Fibroblast of mammary gland (primary cell): ENCODE measurements around the gene UGT2B17.

ENCODE experiments used
- DNase-seq: peaks from one replicate; pipeline ENCODE4 v3.0.0-alpha.2; 2010; ENCODE audit warnings: low read depth
- H3K4me3 ChIP-seq: 2 replicates; pipeline ENCODE4 v1.5.1; 2011; ENCODE audit warnings: low read depth, mild to moderate bottlenecking, low read length, moderate library complexity; ENCODE audit not compliant: control insufficient read depth
- TF ChIP-seq, protein P1 (sequence below): conservative IDR thresholded peaks from 2 replicates; pipeline ENCODE4 v1.5.1; 2011; ENCODE audit warnings: low read depth, low read length, inconsistent platforms; ENCODE audit not compliant: control insufficient read depth, insufficient read depth

Gene UGT2B17

DNA sequence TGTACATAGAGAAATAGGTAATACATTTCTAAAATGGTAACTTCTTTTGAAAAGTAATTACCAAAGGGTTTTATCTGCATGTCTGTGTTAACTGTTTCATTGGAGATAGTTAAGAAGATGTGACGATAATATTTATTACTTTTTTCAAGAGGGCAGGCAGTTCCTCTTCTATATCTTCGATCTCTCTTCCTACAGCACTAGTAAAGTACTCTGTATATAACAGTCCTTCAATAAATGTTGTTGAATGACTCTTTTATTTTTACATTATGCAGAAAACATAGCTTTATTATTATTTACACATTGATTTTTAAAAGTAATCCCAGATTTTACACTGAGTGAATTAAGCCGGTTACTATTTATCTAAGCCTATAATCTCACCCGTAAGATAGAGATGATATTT, 77.1 kb downstream of the UGT2B17 start:
- TF ChIP-seq, protein P1, sequence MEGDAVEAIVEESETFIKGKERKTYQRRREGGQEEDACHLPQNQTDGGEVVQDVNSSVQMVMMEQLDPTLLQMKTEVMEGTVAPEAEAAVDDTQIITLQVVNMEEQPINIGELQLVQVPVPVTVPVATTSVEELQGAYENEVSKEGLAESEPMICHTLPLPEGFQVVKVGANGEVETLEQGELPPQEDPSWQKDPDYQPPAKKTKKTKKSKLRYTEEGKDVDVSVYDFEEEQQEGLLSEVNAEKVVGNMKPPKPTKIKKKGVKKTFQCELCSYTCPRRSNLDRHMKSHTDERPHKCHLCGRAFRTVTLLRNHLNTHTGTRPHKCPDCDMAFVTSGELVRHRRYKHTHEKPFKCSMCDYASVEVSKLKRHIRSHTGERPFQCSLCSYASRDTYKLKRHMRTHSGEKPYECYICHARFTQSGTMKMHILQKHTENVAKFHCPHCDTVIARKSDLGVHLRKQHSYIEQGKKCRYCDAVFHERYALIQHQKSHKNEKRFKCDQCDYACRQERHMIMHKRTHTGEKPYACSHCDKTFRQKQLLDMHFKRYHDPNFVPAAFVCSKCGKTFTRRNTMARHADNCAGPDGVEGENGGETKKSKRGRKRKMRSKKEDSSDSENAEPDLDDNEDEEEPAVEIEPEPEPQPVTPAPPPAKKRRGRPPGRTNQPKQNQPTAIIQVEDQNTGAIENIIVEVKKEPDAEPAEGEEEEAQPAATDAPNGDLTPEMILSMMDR, result no peak
- no peak for DNase-seq
- no peak overlapping the region for H3K4me3 ChIP-seq

DNA sequence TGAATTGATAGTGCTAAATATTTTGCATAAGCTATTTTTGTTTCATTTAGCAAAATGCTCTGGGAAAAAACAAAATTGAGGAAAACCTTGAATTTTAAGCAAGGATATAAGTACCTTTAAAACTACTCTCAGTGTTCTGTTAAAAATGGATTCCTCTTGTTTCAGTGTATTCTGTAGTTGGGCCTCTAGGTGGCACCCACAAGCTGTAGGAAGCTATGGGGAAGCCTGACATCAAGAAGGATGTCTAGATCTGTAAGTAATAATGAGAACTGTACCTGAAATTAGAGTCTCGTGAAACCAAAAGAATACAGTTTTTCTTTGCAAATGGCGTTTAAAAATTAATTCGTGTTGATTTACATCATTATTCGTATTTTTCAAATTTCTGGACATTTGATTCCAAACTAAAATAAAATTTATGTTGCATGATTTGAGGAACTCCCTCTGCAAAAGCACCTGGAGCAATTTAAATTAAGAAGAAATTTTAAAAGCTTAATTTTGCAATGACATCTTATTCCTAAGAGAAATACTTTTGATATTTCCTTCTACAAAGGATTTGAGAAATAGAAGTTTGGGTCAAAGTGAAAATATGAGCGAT, 77.6 kb downstream of the UGT2B17 start:
- no peak overlapping the region for H3K4me3 ChIP-seq
- TF ChIP-seq, protein P1, result peak; percentile 91
- peak; percentile 66 for DNase-seq

DNA sequence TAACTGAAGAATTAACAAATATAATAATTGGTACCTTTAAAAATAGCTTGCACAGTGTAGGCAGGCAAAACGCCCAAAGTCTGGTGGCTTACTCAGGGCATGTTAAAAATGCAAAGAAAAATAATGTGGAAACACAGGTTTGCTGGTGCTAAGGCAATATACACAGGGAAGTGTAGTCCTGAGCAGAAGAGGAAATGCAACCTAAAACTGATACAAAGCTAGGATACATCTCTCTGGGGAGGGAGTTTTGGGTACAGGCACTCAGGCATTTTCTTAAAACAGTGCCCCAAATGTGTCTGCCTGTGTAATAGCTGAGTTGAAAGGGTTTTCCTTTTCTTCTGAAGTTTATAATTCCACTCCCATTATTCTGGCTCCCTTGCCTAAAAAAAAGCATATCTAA, 81.4 kb downstream of the UGT2B17 start:
- TF ChIP-seq, protein P1, result no peak
- no peak overlapping the region for H3K4me3 ChIP-seq

DNA sequence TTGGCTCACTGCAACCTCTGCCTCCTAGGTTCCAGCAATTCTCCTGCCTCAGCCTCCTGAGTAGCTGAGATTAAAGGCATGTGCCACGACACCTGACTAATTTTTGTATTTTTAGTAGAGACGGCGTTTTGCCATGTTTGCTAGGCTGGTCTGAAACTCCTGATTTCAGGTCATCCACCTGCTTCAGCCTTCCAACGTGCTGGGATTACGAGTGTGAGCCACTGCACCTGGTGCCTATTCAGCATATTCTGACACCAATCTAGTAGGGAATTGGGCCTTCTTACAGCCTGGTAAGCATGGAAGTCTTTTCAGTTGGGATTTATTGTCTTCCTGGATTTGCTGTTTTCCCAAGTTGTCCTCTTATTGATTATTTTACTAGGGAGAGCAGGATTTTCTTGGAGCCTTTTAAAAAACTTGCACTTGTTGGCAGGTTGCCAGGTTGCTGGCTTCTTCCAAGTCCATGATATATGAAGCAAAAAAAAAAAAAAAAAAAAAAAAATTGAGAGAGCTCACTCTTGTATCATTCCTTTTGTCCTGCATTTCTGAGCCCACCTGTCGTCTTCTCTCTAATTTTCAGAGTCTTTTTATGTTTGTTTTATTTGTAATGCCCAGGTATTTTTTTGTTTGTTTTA, 85.2 kb downstream of the UGT2B17 start:
- TF ChIP-seq, protein P1, result no peak
- H3K4me3 ChIP-seq, result no peak overlapping the region
- DNase-seq, result peak; percentile 11

More for the DNA sequence above, 81.4 kb downstream of the UGT2B17 start:
- no peak for DNase-seq

DNA sequence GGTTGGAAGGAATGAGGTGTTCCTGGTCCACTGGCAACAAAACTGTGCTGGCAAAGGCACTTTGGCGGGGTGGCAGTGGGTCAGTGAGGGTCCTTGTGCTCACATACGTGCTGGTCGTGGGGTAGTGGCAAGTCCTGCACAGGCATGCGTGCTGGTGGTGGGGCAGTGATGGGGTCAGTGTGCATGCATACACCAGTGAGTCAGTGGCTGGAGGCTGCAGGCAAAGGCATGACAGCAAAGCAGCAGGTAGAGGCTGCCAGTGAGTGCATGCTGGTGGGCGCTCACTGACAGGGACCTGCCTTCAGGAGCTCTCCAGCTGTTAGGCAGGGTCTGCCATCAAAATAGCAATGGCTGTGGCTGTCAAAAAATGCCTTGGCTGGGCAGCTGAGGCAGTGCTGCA, 86.8 kb downstream of the UGT2B17 start:
- no peak for DNase-seq
- no peak overlapping the region for H3K4me3 ChIP-seq
- TF ChIP-seq, protein P1, result no peak
